Measurements from ENCODE around the gene COPS8. TPM values are rescaled to one million over a fixed set of nuclear protein-coding genes. Genes with fewer than 3 reads are reported as not detected.

The COPS8 gene
- total RNA-seq, 1 donor from 2014 or later: 59.7 TPM

GRCh38 chr2:237059155-237059875, 26.4 kb upstream of the COPS8 start:
- no peak for DNase-seq (ENCODE audit: low spot score in 2 of 2, unreplicated experiment in 2 of 2)
- H3K27me3 Mint-ChIP-seq (ENCODE audit: low read depth): no peaks in the 10 kb centered on the region

GRCh38 chr2:237060534-237061312, 25.0 kb upstream of the COPS8 start:
- H3K9me3 Mint-ChIP-seq: no peaks in the 10 kb centered on the region
- peaks cover 45% of the 10 kb centered on the region for H3K4me1 Mint-ChIP-seq
- H3K27ac Mint-ChIP-seq: no peak overlapping the region
- peak in 1 of 2 experiments; percentile 61 for DNase-seq (ENCODE audit: low spot score in 2 of 2, unreplicated experiment in 2 of 2)
- no peaks in the 10 kb centered on the region for H3K36me3 Mint-ChIP-seq
- no peak overlapping the region for H3K4me3 Mint-ChIP-seq
- H3K27me3 Mint-ChIP-seq (ENCODE audit: low read depth): no peaks in the 10 kb centered on the region
- TF ChIP-seq, protein P1, sequence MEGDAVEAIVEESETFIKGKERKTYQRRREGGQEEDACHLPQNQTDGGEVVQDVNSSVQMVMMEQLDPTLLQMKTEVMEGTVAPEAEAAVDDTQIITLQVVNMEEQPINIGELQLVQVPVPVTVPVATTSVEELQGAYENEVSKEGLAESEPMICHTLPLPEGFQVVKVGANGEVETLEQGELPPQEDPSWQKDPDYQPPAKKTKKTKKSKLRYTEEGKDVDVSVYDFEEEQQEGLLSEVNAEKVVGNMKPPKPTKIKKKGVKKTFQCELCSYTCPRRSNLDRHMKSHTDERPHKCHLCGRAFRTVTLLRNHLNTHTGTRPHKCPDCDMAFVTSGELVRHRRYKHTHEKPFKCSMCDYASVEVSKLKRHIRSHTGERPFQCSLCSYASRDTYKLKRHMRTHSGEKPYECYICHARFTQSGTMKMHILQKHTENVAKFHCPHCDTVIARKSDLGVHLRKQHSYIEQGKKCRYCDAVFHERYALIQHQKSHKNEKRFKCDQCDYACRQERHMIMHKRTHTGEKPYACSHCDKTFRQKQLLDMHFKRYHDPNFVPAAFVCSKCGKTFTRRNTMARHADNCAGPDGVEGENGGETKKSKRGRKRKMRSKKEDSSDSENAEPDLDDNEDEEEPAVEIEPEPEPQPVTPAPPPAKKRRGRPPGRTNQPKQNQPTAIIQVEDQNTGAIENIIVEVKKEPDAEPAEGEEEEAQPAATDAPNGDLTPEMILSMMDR (IDR thresholded peaks at IDR 0.05; ENCODE audit: unreplicated experiment): peak; percentile 70

More at GRCh38 chr2:237059155-237059875, 26.4 kb upstream of the COPS8 start:
- no peaks in the 10 kb centered on the region for H3K36me3 Mint-ChIP-seq
- no peaks in the 10 kb centered on the region for H3K9me3 Mint-ChIP-seq
- H3K27ac Mint-ChIP-seq: peak overlapping the region; percentile 59
- no peak overlapping the region for H3K4me3 Mint-ChIP-seq
- peaks cover 49% of the 10 kb centered on the region for H3K4me1 Mint-ChIP-seq
- TF ChIP-seq, protein P1 (IDR thresholded peaks at IDR 0.05; ENCODE audit: unreplicated experiment): no peak

- Mint-ChIP-seq H3K9me3 (no peaks in the 10 kb centered on the region), H3K27me3 (ENCODE audit: low read depth) (no peaks in the 10 kb centered on the region), H3K4me1 (peaks cover 38% of the 10 kb centered on the region), H3K27ac (no peak overlapping the region), H3K36me3 (no peaks in the 10 kb centered on the region), H3K4me3 (no peak overlapping the region)
- TF ChIP-seq, protein P1 (IDR thresholded peaks at IDR 0.05; ENCODE audit: unreplicated experiment): no peak
- DNase-seq (ENCODE audit: low spot score in 2 of 2, unreplicated experiment in 2 of 2): no peak
Observed at GRCh38 chr2:237061356-237061755, 24.3 kb upstream of the COPS8 start.

DNA sequence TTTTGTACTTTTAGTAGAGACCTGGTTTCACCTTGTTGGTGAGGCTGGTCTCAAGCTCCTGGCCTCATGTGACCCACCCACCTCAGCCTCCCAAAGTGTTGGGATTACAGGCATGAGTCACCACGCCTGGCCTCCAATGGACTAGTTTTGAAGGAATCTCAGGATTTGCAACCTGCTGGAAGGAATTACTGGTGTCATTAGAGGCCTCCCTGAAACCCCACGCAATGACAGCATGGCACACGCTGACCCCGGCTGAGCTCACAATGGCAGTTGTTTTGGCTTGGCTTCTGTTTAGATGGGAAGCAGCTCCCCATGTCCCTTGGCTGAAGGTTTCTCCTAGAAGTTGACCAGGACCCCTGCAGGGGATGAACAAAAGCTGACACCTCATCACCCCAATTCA, 23.1 kb upstream of the COPS8 start:
- H3K36me3 Mint-ChIP-seq: no peaks in the 10 kb centered on the region
- no peak overlapping the region for H3K27ac Mint-ChIP-seq
- peaks cover 32% of the 10 kb centered on the region for H3K4me1 Mint-ChIP-seq
- no peak overlapping the region for H3K4me3 Mint-ChIP-seq
- no peaks in the 10 kb centered on the region for H3K9me3 Mint-ChIP-seq
- no peaks in the 10 kb centered on the region for H3K27me3 Mint-ChIP-seq (ENCODE audit: low read depth)
- TF ChIP-seq, protein P1 (IDR thresholded peaks at IDR 0.05; ENCODE audit: unreplicated experiment): no peak
- no peak for DNase-seq (ENCODE audit: low spot score in 2 of 2, unreplicated experiment in 2 of 2)

DNA sequence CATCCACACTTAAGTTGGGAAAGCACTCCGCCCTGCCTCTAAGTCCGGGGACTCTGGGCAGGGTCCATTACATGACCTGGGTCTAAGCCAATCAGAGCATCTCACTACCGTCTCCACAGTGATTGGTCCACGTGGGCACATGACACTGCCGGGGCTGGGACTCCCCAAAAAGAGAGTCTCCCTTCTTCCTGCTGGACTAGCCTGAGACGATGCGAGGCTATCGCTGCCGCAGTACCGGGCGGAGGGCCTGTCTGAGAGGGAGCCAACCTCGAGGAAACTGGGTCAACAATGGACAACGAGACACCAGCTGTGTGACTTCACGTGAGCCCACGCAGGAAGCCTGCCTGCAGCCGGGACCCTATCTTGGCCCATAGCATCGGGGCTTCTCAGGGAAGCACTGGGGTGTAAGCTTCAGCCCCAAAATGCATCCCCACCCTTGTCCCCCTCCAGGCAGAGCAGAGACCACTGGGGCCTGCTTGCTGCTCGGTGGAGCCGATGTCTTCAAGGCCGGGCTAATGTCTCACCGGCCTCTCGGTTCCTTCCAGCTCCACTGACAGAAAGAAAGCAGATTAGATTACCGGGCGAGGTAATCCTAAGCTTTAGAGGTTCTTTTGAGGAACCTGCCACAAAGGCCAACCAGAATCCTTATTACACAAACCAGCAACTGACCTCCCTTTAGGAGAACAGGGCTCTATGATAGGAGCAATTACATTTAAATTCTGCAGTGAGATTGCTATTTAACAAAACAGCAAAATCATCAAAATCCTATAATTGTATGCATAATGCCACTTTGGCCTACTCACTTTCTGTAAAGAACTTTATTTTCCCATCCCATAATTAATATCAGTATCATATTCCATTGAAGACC, 21.3 kb upstream of the COPS8 start:
- DNase-seq (ENCODE audit: low spot score in 2 of 2, unreplicated experiment in 2 of 2): no peak
- Mint-ChIP-seq H3K27ac (no peak overlapping the region), H3K4me3 (no peak overlapping the region), H3K4me1 (peaks cover 20% of the 10 kb centered on the region), H3K27me3 (ENCODE audit: low read depth) (no peaks in the 10 kb centered on the region), H3K9me3 (no peaks in the 10 kb centered on the region), H3K36me3 (no peaks in the 10 kb centered on the region)
- TF ChIP-seq, protein P1 (IDR thresholded peaks at IDR 0.05; ENCODE audit: unreplicated experiment): no peak

Data from mesothelial cell of epicardium (in vitro differentiated cells).